ENCODE results near the gene JPH2. TPM values are rescaled to one million over a fixed set of nuclear protein-coding genes. Genes with fewer than 3 reads are reported as not detected.

JPH2 gene
- total RNA-seq, 1 donor from 2014 or later: 0.12 TPM

DNA sequence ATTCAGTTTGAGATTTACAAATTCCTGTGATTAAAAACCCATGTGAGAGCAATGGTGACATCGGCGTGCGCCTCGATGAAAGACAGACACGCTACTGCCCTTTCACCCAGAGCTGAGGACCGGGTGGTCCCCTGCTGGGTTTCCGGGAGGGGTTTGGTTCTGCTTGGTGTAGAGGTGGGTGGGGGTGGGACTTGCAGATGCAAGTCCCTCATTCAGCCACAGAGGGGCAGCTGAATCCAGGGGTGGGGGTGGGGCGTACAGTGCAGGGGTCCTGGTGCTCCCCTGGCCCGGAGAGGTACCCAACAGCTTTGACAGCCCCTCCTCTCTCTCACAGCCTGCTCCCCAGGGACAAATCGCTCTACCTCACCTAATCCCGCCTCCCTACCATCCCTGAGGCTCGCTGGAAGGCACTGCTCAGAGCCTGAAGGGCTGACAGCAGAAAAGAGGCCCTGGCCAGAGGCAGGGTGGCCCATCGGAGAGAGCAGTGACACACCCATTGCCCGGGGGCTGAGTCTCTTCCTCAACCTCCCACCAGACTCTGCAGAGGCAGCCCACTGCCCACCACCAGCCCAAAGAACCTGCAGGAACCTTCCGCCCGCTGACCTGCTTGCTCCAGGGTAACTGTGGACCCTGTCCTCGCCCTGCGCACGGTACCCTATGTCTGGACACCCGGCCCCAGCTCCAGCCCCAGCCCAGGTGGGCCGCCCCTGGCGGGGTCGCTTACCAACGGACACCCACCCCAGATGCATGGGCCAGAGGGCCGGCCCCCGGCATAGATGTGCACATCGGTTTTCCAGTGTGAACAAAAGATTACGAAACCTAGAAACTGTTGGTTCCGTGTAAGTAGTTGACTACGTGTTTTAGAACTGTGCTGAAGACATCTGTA is 118.4 kb downstream of the JPH2 start:
- H3K4me1 Mint-ChIP-seq (ENCODE audit: low read depth): no peaks in the 10 kb centered on the region
- DNase-seq (ENCODE audit: low spot score, unreplicated experiment): peak; percentile 6
- H3K9me3 Mint-ChIP-seq (ENCODE audit: low read depth): no peaks in the 10 kb centered on the region
- no peak overlapping the region for H3K27ac Mint-ChIP-seq
- no peak for TF ChIP-seq CTCF (IDR thresholded peaks at IDR 0.05; ENCODE audit: unreplicated experiment)
- no peaks in the 10 kb centered on the region for H3K36me3 Mint-ChIP-seq (ENCODE audit: insufficient read depth)
- no peak overlapping the region for H3K4me3 Mint-ChIP-seq (ENCODE audit: low read depth)
- no peaks in the 10 kb centered on the region for H3K27me3 Mint-ChIP-seq

DNA sequence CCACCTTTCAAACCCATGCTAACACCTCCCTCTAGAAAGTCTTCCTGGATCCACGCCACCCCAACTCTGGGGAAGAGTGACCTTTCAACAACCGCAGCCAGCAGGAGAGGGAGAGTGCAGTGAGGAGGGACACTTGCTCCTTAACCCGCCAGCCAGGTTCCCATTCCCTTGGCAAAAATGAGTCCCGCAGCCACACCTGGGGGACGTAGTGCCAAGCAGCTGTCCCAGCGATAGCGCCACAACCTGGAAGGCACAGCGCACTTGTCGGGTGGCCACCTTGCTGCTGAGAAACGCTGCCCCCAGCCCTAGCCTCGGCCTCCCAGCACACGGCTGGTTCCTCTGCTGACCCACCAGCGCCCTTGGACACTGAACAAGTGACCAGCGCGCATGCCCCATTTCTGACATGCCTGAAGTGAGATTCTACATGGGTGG is 119.3 kb downstream of the JPH2 start:
- Mint-ChIP-seq H3K4me3 (ENCODE audit: low read depth) (no peak overlapping the region), H3K9me3 (ENCODE audit: low read depth) (no peaks in the 10 kb centered on the region), H3K27me3 (no peaks in the 10 kb centered on the region), H3K27ac (no peak overlapping the region), H3K4me1 (ENCODE audit: low read depth) (no peaks in the 10 kb centered on the region), H3K36me3 (ENCODE audit: insufficient read depth) (no peaks in the 10 kb centered on the region)
- peak; percentile 3 for DNase-seq (ENCODE audit: low spot score, unreplicated experiment)
- TF ChIP-seq CTCF (IDR thresholded peaks at IDR 0.05; ENCODE audit: unreplicated experiment): no peak

DNA sequence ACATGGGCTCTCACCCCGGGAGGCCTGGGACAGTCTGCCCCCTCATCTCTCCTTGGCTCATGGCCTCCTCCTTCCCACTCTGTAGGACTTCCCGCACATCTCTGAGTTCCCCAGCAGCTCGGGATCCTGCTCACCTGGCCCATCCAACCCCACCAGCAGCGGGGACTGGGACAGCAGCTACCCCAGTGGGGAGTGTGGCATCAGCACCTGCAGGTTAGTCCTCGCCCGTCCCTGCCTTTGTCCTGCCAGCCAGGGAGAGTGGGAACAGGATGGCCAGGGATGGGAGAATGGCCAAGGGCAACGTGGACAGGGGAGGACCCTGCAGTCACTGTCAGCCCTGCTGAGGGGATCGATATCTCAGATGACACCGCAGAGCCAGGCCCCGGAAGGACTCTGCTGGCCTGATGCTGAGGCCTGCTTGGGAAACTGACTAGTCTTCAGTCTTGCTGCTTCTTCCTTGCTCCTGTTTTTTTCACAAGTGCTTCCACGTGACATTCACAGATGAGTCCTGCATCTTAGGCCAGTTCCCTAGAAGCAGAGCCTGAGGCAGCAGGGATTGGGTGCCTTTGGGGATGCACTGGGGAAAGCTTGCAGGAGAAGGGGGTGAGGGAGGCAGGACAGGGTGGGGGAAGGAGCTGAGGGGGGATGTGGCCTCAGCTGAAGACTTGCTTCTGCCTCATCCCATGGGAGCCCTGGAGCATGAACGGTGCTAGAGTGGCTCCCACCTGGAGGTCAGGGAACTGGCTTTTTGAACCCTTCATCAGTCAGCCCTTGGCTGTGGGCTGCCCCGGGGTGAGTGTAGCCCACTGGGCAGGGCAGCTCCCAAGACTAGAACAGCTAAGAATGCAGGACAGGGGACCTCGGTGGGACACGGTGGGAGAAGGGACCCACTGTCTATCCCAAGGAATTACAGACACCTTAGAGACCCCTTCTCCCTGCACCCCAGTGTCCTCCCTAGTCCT is 120.1 kb downstream of the JPH2 start:
- Mint-ChIP-seq H3K36me3 (ENCODE audit: insufficient read depth) (no peaks in the 10 kb centered on the region), H3K27ac (no peak overlapping the region), H3K27me3 (no peaks in the 10 kb centered on the region), H3K4me1 (ENCODE audit: low read depth) (no peaks in the 10 kb centered on the region), H3K4me3 (ENCODE audit: low read depth) (no peak overlapping the region), H3K9me3 (ENCODE audit: low read depth) (no peaks in the 10 kb centered on the region)
- no peak for TF ChIP-seq CTCF (IDR thresholded peaks at IDR 0.05; ENCODE audit: unreplicated experiment)
- peak; percentile 6 for DNase-seq (ENCODE audit: low spot score, unreplicated experiment)

- no peaks in the 10 kb centered on the region for H3K4me1 Mint-ChIP-seq (ENCODE audit: low read depth)
- H3K27me3 Mint-ChIP-seq: no peaks in the 10 kb centered on the region
- H3K4me3 Mint-ChIP-seq (ENCODE audit: low read depth): no peak overlapping the region
- no peaks in the 10 kb centered on the region for H3K36me3 Mint-ChIP-seq (ENCODE audit: insufficient read depth)
- H3K9me3 Mint-ChIP-seq (ENCODE audit: low read depth): no peaks in the 10 kb centered on the region
- peak; percentile 6 for DNase-seq (ENCODE audit: low spot score, unreplicated experiment)
- TF ChIP-seq CTCF (IDR thresholded peaks at IDR 0.05; ENCODE audit: unreplicated experiment): no peak
- H3K27ac Mint-ChIP-seq: no peak overlapping the region
These were observed 121.3 kb downstream of the JPH2 start for GRCh38 chr20:44065401-44066340.

Data from progenitor cell of endocrine pancreas (in vitro differentiated cells).